ENCODE measurements around the gene IL2RA. TPM values are rescaled to one million over a fixed set of nuclear protein-coding genes. Genes with fewer than 3 reads are reported as not detected.
"Not testable (repeated sequence)": the region's sequence is repeated elsewhere in the genome, so short reads cannot be mapped to it uniquely, and the experiment has no call there.

IL2RA gene
- total RNA-seq, 1 experiment from 2014 or later = not detected

DNA sequence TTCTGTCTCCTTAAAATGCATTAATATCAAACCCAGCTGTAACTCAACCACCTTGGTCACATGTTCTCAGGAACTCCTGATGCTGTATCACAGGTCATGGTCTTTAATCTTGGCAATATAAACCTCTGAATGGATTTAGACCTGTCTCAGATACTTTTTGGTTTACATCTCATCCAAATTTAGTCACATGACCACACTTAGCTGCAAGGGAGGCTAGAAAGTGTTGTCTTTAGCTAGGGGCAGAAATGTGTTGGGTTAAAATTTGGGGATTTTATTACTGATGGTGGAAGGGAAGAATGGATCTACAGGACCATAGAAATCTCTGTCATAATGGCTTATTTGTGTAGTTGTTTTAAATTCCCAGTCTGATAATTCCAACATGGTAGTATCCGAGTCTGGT is 55.2 kb downstream of the IL2RA start:
- intact Hi-C loops (cut with micrococcal nuclease; ENCODE audit: unreplicated experiment) = no loop called here
- no peak for TF ChIP-seq EZH2 (IDR thresholded peaks at IDR 0.05; ENCODE audit: borderline replicate concordance, low read depth, low read length, poor library complexity, severe bottlenecking)
- TF ChIP-seq, protein P1, sequence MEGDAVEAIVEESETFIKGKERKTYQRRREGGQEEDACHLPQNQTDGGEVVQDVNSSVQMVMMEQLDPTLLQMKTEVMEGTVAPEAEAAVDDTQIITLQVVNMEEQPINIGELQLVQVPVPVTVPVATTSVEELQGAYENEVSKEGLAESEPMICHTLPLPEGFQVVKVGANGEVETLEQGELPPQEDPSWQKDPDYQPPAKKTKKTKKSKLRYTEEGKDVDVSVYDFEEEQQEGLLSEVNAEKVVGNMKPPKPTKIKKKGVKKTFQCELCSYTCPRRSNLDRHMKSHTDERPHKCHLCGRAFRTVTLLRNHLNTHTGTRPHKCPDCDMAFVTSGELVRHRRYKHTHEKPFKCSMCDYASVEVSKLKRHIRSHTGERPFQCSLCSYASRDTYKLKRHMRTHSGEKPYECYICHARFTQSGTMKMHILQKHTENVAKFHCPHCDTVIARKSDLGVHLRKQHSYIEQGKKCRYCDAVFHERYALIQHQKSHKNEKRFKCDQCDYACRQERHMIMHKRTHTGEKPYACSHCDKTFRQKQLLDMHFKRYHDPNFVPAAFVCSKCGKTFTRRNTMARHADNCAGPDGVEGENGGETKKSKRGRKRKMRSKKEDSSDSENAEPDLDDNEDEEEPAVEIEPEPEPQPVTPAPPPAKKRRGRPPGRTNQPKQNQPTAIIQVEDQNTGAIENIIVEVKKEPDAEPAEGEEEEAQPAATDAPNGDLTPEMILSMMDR (conservative IDR thresholded peaks at IDR 0.05; ENCODE audit: low read depth, low read length) = no peak
- Histone ChIP-seq H3K9me3 (ENCODE audit: low read depth, low read length, poor library complexity, severe bottlenecking) (no peaks in the 10 kb centered on the region), H3K36me3 (ENCODE audit: insufficient read depth, low read length, poor library complexity, severe bottlenecking) (no peaks in the 10 kb centered on the region), H3K4me3 (ENCODE audit: low read depth, low read length, poor library complexity, severe bottlenecking) (no peak overlapping the region), H3K27me3 (replicated peaks; ENCODE audit: insufficient read depth, low read depth, low read length, poor library complexity) (peaks cover 5% of the 10 kb centered on the region), H3K4me1 (ENCODE audit: insufficient read depth, low read length, poor library complexity, severe bottlenecking) (no peaks in the 10 kb centered on the region), H3K27ac (ENCODE audit: low read depth, low read length, poor library complexity, severe bottlenecking) (no peak overlapping the region)
- CTCF ChIA-PET = no interaction called here
- POLR2A ChIA-PET (ENCODE audit: low non-redundant PET) = no interaction called here
- DNase-seq (ENCODE audit: low spot score) = no peak
- BruUV-seq (replicated peaks) = no TSS peak

DNA sequence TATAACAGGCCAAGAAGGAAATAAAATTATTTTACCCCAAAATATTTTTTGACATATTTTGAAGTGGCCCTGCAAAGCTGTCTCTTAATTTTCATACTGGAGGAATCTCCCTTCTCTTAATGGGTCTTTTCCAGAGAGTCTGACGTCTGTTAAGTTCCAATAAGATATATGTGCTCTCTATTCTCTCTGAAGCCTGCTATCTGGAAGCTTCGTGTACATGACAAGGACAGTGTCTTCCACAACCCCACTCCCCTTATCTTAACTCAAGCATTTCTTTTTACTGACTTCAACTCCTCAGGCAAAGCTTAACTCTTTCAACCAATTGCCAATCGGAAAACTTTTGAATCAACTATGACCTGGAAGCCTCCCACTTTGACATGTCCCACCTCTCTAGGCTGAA is 55.6 kb downstream of the IL2RA start:
- H3K4me3 ChIP-seq (ENCODE audit: low read depth, low read length, poor library complexity, severe bottlenecking) = no peak overlapping the region
- H3K36me3 ChIP-seq (ENCODE audit: insufficient read depth, low read length, poor library complexity, severe bottlenecking) = no peaks in the 10 kb centered on the region
- H3K9me3 ChIP-seq (ENCODE audit: low read depth, low read length, poor library complexity, severe bottlenecking) = no peaks in the 10 kb centered on the region
- H3K4me1 ChIP-seq (ENCODE audit: insufficient read depth, low read length, poor library complexity, severe bottlenecking) = no peaks in the 10 kb centered on the region
- peaks cover 8% of the 10 kb centered on the region for H3K27me3 ChIP-seq (replicated peaks; ENCODE audit: insufficient read depth, low read depth, low read length, poor library complexity)
- POLR2A ChIA-PET (ENCODE audit: low non-redundant PET) = no interaction called here
- no peak for DNase-seq (ENCODE audit: low spot score)
- intact Hi-C loops (cut with micrococcal nuclease; ENCODE audit: unreplicated experiment) = no loop called here
- CTCF ChIA-PET = no interaction called here
- BruUV-seq (replicated peaks) = no TSS peak
- TF ChIP-seq EZH2 (IDR thresholded peaks at IDR 0.05; ENCODE audit: borderline replicate concordance, low read depth, low read length, poor library complexity, severe bottlenecking) = no peak
- TF ChIP-seq, protein P1 (conservative IDR thresholded peaks at IDR 0.05; ENCODE audit: low read depth, low read length) = no peak
- no peak overlapping the region for H3K27ac ChIP-seq (ENCODE audit: low read depth, low read length, poor library complexity, severe bottlenecking)

DNA sequence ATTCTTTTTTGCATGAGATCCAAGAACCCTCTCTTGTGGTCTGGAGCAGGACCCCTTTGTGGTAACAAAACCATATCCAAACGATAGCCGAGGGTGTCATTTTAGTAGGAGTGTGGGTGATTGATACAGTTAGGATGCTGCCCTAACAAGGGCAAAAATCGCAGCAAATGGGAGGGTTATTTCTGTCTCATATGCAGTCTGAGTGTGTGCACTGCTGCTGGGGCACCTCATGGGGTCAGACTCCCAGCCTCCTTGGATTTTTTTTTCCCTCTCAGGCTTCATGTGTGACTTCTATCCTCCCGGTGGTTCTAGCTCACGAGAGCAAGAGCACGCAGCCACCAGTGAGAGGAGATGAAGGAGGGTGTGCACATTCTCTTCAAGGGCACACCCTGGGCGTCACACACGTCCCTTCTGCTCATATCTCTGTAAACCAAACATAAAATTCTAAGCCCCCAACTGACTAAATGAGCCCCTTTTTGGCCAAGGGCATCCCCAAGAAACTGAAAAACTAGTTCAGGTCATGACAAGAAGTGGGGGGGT is 56.2 kb downstream of the IL2RA start:
- CTCF ChIA-PET = no interaction called here
- no peak for DNase-seq (ENCODE audit: low spot score)
- Histone ChIP-seq H3K27ac (ENCODE audit: low read depth, low read length, poor library complexity, severe bottlenecking) (no peak overlapping the region), H3K27me3 (replicated peaks; ENCODE audit: insufficient read depth, low read depth, low read length, poor library complexity) (peaks cover 8% of the 10 kb centered on the region), H3K36me3 (ENCODE audit: insufficient read depth, low read length, poor library complexity, severe bottlenecking) (no peaks in the 10 kb centered on the region), H3K4me1 (ENCODE audit: insufficient read depth, low read length, poor library complexity, severe bottlenecking) (no peaks in the 10 kb centered on the region), H3K4me3 (ENCODE audit: low read depth, low read length, poor library complexity, severe bottlenecking) (no peak overlapping the region), H3K9me3 (ENCODE audit: low read depth, low read length, poor library complexity, severe bottlenecking) (no peaks in the 10 kb centered on the region)
- intact Hi-C loops (cut with micrococcal nuclease; ENCODE audit: unreplicated experiment) = no loop called here
- no TSS peak for BruUV-seq (replicated peaks)
- POLR2A ChIA-PET (ENCODE audit: low non-redundant PET) = no interaction called here
- TF ChIP-seq, protein P1 (conservative IDR thresholded peaks at IDR 0.05; ENCODE audit: low read depth, low read length) = no peak
- TF ChIP-seq EZH2 (IDR thresholded peaks at IDR 0.05; ENCODE audit: borderline replicate concordance, low read depth, low read length, poor library complexity, severe bottlenecking) = no peak

DNA sequence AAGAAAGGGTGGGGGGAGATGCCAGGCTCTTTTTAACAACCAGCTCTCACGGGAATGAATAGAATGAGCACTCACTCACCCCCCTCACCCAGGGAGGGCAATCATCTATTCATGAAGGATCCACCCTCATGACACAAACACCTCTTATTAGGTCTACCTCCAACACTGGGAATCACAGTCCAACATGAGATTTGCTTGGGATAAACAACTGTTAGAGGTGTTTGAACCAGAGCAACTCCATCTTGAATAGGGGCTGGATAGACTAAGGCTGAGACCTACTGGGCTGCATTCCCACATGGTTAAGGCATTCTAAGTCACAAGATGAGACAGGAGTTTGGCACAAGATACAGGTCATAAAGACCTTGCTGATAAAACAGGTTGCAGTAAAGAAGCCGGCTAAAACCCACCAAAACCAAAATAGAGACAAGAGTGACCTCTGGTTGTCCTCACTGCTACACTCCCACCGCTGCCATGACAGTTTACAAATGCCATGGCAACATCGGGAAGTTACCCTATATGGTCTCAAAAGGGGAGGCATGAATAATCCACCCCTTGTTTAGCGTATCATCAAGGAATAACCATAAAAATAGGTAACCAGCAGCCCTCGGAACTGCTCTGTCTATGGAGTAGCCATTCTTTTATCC is 56.9 kb downstream of the IL2RA start:
- BruUV-seq (replicated peaks); CTCF ChIA-PET; intact Hi-C loops (cut with micrococcal nuclease; ENCODE audit: unreplicated experiment): not testable (repeated sequence)

More for the DNA sequence above, 56.9 kb downstream of the IL2RA start:
- H3K27me3 ChIP-seq (replicated peaks; ENCODE audit: insufficient read depth, low read depth, low read length, poor library complexity) = peaks cover 11% of the 10 kb centered on the region
- H3K36me3 ChIP-seq (ENCODE audit: insufficient read depth, low read length, poor library complexity, severe bottlenecking); H3K4me1 ChIP-seq (ENCODE audit: insufficient read depth, low read length, poor library complexity, severe bottlenecking); H3K27ac ChIP-seq (ENCODE audit: low read depth, low read length, poor library complexity, severe bottlenecking); DNase-seq (ENCODE audit: low spot score); POLR2A ChIA-PET (ENCODE audit: low non-redundant PET); H3K4me3 ChIP-seq (ENCODE audit: low read depth, low read length, poor library complexity, severe bottlenecking); H3K9me3 ChIP-seq (ENCODE audit: low read depth, low read length, poor library complexity, severe bottlenecking): not testable (repeated sequence)

All from A673 (cell line).